Fibroblast of mammary gland (primary cell): ENCODE results near the gene ZNF264.
A peak's percentile ranks its signal among the peaks of the same experiment; 100 is the strongest.

Experiments
- DNase-seq: peaks from one replicate; pipeline ENCODE4 v3.0.0-alpha.2; 2010; ENCODE audit warnings: low read depth
- H3K4me3 ChIP-seq: 2 replicates; pipeline ENCODE4 v1.5.1; 2011; ENCODE audit warnings: low read depth, mild to moderate bottlenecking, low read length, moderate library complexity; ENCODE audit not compliant: control insufficient read depth
- TF ChIP-seq, protein P1 (sequence below): conservative IDR thresholded peaks from 2 replicates; pipeline ENCODE4 v1.5.1; 2011; ENCODE audit warnings: low read depth, low read length, inconsistent platforms; ENCODE audit not compliant: control insufficient read depth, insufficient read depth

ZNF264 gene

DNA sequence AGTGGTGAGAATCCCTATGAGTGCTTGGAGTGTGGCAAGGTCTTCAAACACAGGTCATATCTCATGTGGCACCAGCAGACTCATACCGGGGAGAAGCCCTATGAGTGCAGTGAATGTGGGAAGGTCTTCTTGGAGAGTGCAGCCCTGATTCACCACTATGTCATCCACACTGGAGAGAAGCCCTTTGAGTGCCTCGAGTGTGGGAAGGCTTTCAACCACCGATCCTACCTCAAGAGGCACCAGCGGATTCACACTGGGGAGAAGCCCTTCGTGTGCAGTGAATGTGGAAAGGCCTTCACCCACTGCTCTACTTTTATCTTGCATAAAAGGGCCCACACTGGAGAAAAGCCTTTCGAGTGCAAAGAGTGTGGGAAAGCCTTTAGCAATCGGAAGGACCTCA lies 20.8 kb downstream of the ZNF264 start:
- no peak overlapping the region for H3K4me3 ChIP-seq
- peak; percentile 55 for DNase-seq
- TF ChIP-seq, protein P1, sequence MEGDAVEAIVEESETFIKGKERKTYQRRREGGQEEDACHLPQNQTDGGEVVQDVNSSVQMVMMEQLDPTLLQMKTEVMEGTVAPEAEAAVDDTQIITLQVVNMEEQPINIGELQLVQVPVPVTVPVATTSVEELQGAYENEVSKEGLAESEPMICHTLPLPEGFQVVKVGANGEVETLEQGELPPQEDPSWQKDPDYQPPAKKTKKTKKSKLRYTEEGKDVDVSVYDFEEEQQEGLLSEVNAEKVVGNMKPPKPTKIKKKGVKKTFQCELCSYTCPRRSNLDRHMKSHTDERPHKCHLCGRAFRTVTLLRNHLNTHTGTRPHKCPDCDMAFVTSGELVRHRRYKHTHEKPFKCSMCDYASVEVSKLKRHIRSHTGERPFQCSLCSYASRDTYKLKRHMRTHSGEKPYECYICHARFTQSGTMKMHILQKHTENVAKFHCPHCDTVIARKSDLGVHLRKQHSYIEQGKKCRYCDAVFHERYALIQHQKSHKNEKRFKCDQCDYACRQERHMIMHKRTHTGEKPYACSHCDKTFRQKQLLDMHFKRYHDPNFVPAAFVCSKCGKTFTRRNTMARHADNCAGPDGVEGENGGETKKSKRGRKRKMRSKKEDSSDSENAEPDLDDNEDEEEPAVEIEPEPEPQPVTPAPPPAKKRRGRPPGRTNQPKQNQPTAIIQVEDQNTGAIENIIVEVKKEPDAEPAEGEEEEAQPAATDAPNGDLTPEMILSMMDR: no peak

GRCh38 chr19:57227502-57227901 lies 36.2 kb downstream of the ZNF264 start:
- DNase-seq: no peak
- TF ChIP-seq, protein P1: no peak

GRCh38 chr19:57231686-57232085 lies 40.4 kb downstream of the ZNF264 start:
- TF ChIP-seq, protein P1: no peak
- H3K4me3 ChIP-seq: no peak overlapping the region
- DNase-seq: no peak

More at GRCh38 chr19:57227502-57227901, 36.2 kb downstream of the ZNF264 start:
- H3K4me3 ChIP-seq: no peak overlapping the region

DNA sequence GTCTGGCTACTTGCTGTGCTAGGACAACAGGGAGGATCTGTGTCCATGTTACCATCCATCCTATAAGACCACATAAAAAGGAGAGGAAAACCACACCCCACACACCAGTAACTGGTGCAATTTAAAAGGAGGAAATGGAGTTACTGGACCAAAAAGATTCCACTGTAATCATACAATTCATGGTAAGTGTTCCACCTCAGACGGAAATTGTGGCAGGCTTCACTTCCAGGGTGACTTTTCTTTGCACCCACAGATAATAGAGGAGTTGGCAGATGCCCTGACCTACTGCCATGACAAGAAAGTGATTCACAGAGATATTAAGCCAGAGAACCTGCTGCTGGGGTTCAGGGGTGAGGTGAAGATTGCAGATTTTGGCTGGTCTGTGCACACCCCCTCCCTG lies 41.9 kb downstream of the ZNF264 start:
- no peak for DNase-seq
- no peak overlapping the region for H3K4me3 ChIP-seq
- TF ChIP-seq, protein P1: no peak

- peak overlapping the region; percentile 97 for H3K4me3 ChIP-seq
- peak; percentile 1 for DNase-seq
- TF ChIP-seq, protein P1: no peak
Observed at GRCh38 chr19:57239982-57240310, 48.6 kb downstream of the ZNF264 start.

DNA sequence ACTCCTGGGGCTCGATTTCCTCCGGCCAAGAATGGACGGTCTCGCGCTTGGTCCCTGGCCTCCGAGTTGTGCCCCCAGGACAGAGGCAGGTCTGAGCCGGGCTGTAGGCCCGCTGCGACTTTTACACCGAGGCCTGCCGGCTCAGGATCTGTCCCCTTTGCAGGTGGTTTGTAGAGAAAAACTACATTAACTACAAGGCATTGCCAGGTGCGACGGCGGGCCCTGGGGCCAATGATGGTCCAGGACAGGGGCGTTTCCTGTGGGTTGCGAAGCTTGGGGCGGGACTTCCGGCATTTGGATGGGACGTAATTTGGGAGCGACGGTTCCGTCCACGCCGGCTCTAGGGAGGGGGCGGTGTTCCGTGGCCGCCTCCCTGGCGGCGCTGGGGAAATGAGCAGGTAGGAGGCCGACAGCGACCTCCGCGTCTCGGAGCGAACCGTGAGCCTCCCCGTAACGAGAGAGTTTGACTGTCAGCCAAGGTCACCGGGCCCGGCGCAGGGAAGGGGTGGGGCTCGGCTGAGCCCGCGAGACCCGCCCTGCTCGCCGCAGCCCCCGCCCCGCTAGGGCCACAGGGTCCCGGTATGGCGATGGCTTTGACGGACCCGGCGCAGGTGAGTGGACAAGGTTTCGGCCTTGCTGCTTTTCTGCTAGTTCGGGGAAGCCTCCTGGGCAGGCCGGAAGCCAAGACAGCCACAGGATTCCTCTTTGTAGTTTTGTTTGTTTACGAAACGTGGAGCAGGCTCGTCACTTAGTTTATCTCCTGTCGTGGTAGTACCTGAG lies 49.2 kb downstream of the ZNF264 start, which contains the start of gene ZNF805:
TSS of gene ZNF805 (plus strand) at position 322 of the 780 bp plus-strand sequence. CDS start at position 582, 260 bp downstream.
- H3K4me3 ChIP-seq: peak within 1 kb of the TSS; percentile 97
- peak; percentile 88 for DNase-seq
- TF ChIP-seq, protein P1: no peak

- DNase-seq: peak; percentile 33
- H3K4me3 ChIP-seq: peak overlapping the region; percentile 97
- TF ChIP-seq, protein P1: no peak
Observed at GRCh38 chr19:57241176-57241575, 49.9 kb downstream of the ZNF264 start.
